Esophagus squamous epithelium (tissue), 4 donors: ENCODE measurements around the gene NOA1.

Source experiments
- POLR2A ChIP-seq, 4 donors: fragments of 450-650 bp; IDR thresholded peaks; one replicate each; pipeline ENCODE4 v1.6.1; 2017; ENCODE audit warnings: antibody characterized with exemption in 4 of 4, mild to moderate bottlenecking in 4 of 4, moderate library complexity in 3 of 4
- TF ChIP-seq, protein P1 (sequence below), 6 experiments: fragments of 450-650 bp in 4 of 6; fragments of 200-600 bp in 2 of 6; sonication (generic) in 2 of 6; IDR thresholded peaks; one replicate each; pipeline ENCODE4 v1.5.1; 2016 to 2019; ENCODE audit warnings: antibody characterized with exemption in 6 of 6, mild to moderate bottlenecking in 4 of 6, moderate library complexity in 4 of 6

DNA sequence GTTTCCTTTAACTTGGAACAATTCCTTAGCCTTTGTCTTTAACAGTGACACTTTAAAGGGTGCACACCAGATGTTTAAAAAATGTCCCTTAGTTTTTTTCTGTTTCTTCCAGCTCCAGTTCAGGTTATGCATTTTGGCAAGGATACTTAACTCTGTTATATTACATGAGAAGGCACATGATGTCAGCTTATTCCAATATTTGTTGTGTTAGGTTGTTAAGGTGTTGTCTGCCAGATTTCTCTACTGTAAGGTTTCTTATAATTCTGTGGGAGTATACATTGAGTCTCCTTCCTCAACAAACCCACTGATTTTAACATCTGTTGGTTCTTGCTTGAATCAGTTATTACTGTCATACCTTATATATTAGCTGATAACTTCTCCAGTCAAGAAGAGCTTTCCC, 36.4 kb downstream of the NOA1 start:
- TF ChIP-seq, protein P1, sequence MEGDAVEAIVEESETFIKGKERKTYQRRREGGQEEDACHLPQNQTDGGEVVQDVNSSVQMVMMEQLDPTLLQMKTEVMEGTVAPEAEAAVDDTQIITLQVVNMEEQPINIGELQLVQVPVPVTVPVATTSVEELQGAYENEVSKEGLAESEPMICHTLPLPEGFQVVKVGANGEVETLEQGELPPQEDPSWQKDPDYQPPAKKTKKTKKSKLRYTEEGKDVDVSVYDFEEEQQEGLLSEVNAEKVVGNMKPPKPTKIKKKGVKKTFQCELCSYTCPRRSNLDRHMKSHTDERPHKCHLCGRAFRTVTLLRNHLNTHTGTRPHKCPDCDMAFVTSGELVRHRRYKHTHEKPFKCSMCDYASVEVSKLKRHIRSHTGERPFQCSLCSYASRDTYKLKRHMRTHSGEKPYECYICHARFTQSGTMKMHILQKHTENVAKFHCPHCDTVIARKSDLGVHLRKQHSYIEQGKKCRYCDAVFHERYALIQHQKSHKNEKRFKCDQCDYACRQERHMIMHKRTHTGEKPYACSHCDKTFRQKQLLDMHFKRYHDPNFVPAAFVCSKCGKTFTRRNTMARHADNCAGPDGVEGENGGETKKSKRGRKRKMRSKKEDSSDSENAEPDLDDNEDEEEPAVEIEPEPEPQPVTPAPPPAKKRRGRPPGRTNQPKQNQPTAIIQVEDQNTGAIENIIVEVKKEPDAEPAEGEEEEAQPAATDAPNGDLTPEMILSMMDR (IDR thresholded peaks at IDR 0.05) = no peak
- TF ChIP-seq POLR2A (IDR thresholded peaks at IDR 0.05) = no peak
